C1 segment of cervical spinal cord (tissue), 14 donors: ENCODE measurements around the gene KCNG4.
A peak's percentile ranks its signal among the peaks of the same experiment; 100 is the strongest.

Experiments used
- DNase-seq, 14 donors: peaks; one replicate each; lab custom pipeline; 2025; lab: John Stamatoyannopoulos, UW

KCNG4 gene

GRCh38 chr16:84239909-84240308, at the start of gene KCNG4:
KCNG4 (minus strand) TSS chr16:84240012; CDS start chr16:84237485, 2,527 bp downstream.
- no peak for DNase-seq

GRCh38 chr16:84288902-84289301, 49.1 kb upstream of the KCNG4 start:
- DNase-seq: no peak

- DNase-seq: no peak
Measured at GRCh38 chr16:84286578-84287240, 46.9 kb upstream of the KCNG4 start.

- no peak for DNase-seq
Measured at GRCh38 chr16:84284154-84284722, 44.4 kb upstream of the KCNG4 start.

- DNase-seq: no peak
Measured at GRCh38 chr16:84283314-84284153, 43.7 kb upstream of the KCNG4 start.

- no peak for DNase-seq
Measured at GRCh38 chr16:84282533-84282932, 42.7 kb upstream of the KCNG4 start.

- no peak for DNase-seq
Measured at GRCh38 chr16:84281074-84281473, 41.3 kb upstream of the KCNG4 start.

GRCh38 chr16:84279881-84280280, 40.1 kb upstream of the KCNG4 start:
- no peak for DNase-seq

- peak in 10 of 14 donors; percentile 11 to 53 (median 30) for DNase-seq
Measured at GRCh38 chr16:84278968-84279367, 39.2 kb upstream of the KCNG4 start.

GRCh38 chr16:84278333-84278732, 38.5 kb upstream of the KCNG4 start:
- DNase-seq: no peak

- DNase-seq: peak in 11 of 14 donors; percentile 1 to 67 (median 37)
Measured at GRCh38 chr16:84277244-84277823, 37.5 kb upstream of the KCNG4 start.

GRCh38 chr16:84275585-84276151, 35.9 kb upstream of the KCNG4 start:
- no peak for DNase-seq

GRCh38 chr16:84274515-84274914, 34.7 kb upstream of the KCNG4 start:
- no peak for DNase-seq

GRCh38 chr16:84272740-84273320, 33.0 kb upstream of the KCNG4 start:
- no peak for DNase-seq

GRCh38 chr16:84271866-84272265, 32.1 kb upstream of the KCNG4 start:
- no peak for DNase-seq

- DNase-seq: no peak
Measured at GRCh38 chr16:84271037-84271436, 31.2 kb upstream of the KCNG4 start.

GRCh38 chr16:84270531-84270930, 30.7 kb upstream of the KCNG4 start:
- DNase-seq: no peak

GRCh38 chr16:84270071-84270470, 30.3 kb upstream of the KCNG4 start:
- no peak for DNase-seq

- DNase-seq: no peak
Measured at GRCh38 chr16:84268291-84269040, 28.7 kb upstream of the KCNG4 start.

- no peak for DNase-seq
Measured at GRCh38 chr16:84267380-84267779, 27.6 kb upstream of the KCNG4 start.

- peak in 11 of 14 donors; percentile 4 to 66 (median 34) for DNase-seq
Measured at GRCh38 chr16:84266451-84266850, 26.6 kb upstream of the KCNG4 start.
